ENCODE measurements around the gene FGF12. TPM values are rescaled to one million over a fixed set of nuclear protein-coding genes. Genes with fewer than 3 reads are reported as not detected.

Gene FGF12
- total and polyA plus RNA-seq, 2 donors (not counting 1 experiment from before 2014, with no cell fraction given), result 0.03 TPM; not detected in 1

DNA sequence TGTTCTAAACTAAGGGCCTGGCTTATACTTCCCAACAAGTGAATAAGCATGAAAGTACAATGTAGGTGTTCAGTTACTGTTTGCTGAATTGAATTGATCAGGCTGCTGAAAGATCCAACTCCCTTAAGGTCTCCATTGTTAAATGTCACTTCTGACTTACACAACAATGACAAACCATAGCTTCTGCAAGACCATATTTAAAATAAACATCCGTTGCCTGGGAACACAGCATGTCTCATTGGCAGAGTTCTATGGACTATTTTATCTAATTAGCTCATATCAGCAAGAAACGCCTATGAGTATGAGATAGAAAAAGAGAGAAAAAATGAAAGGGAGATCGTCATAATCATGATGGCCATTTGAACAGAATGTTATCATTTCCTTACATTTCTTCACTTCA is 605.4 kb downstream of the FGF12 start:
- H3K4me3 ChIP-seq (ENCODE audit: control extremely low read depth in 1 of 5, extremely low read depth in 1 of 5, insufficient read depth in 1 of 5, low read depth in 2 of 5, low read length in 4 of 5), result no peak overlapping the region
- H3K36me3 ChIP-seq (replicated peaks in 1 of 2; ENCODE audit: control extremely low read depth in 1 of 2, control insufficient read depth in 1 of 2, extremely low read depth in 1 of 2, insufficient read depth in 2 of 2, low read length in 1 of 2), result no peaks in the 10 kb centered on the region
- intact Hi-C loops (cut with micrococcal nuclease), result no loop called here
- H3K27me3 ChIP-seq (replicated peaks in 1 of 4; ENCODE audit: control extremely low read depth in 1 of 4, control insufficient read depth in 3 of 4, insufficient read depth in 4 of 4, low read length in 3 of 4), result no peaks in the 10 kb centered on the region
- H3K79me2 ChIP-seq (ENCODE audit: control insufficient read depth, insufficient read depth, low read length), result no peaks in the 10 kb centered on the region
- H3K4me1 ChIP-seq (ENCODE audit: control insufficient read depth in 2 of 2, insufficient read depth in 2 of 2, low read length in 2 of 2), result peaks cover 0 to 6% of the 10 kb centered on the region in 2 donors
- H3K27ac ChIP-seq (ENCODE audit: low read length in 2 of 2), result no peak overlapping the region
- ATAC-seq (ENCODE audit: low read depth) (no peak), DNase-seq (no peak)
- no peak overlapping the region for H3K9ac ChIP-seq (ENCODE audit: low read length)
- Mint-ChIP-seq H3K27ac (no peak overlapping the region), H3K4me3 (no peak overlapping the region), H3K9me3 (ENCODE audit: insufficient read depth) (no peaks in the 10 kb centered on the region), H3K27me3 (no peaks in the 10 kb centered on the region), H3K4me1 (peaks cover 12% of the 10 kb centered on the region)
- H4K20me1 ChIP-seq (ENCODE audit: control insufficient read depth, insufficient read depth, low read length, poor library complexity, severe bottlenecking), result no peaks in the 10 kb centered on the region
- ChIA-PET CTCF (no interaction called here), POLR2A (no interaction called here)
- no peak overlapping the region for H2AFZ ChIP-seq (ENCODE audit: insufficient read depth, low read depth, low read length, poor library complexity, severe bottlenecking)
- no peak overlapping the region for H3K4me2 ChIP-seq (replicated peaks; ENCODE audit: low read depth, low read length, poor library complexity, severe bottlenecking)
- no CpG with 5 or more reads among the region's 3 CpGs for WGBS (ENCODE audit: insufficient coverage)
- H3K9me3 ChIP-seq (ENCODE audit: control extremely low read depth in 1 of 3, control insufficient read depth in 2 of 3, insufficient read depth in 1 of 3, low read length in 2 of 3), result no peaks in the 10 kb centered on the region
- no peak for TF ChIP-seq EZH2 (IDR thresholded peaks at IDR 0.05; ENCODE audit: borderline replicate concordance, insufficient read depth, low read depth, low read length, poor library complexity, severe bottlenecking)
- TF ChIP-seq, protein P1, sequence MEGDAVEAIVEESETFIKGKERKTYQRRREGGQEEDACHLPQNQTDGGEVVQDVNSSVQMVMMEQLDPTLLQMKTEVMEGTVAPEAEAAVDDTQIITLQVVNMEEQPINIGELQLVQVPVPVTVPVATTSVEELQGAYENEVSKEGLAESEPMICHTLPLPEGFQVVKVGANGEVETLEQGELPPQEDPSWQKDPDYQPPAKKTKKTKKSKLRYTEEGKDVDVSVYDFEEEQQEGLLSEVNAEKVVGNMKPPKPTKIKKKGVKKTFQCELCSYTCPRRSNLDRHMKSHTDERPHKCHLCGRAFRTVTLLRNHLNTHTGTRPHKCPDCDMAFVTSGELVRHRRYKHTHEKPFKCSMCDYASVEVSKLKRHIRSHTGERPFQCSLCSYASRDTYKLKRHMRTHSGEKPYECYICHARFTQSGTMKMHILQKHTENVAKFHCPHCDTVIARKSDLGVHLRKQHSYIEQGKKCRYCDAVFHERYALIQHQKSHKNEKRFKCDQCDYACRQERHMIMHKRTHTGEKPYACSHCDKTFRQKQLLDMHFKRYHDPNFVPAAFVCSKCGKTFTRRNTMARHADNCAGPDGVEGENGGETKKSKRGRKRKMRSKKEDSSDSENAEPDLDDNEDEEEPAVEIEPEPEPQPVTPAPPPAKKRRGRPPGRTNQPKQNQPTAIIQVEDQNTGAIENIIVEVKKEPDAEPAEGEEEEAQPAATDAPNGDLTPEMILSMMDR (IDR thresholded peaks at IDR 0.05), result no peak

DNA sequence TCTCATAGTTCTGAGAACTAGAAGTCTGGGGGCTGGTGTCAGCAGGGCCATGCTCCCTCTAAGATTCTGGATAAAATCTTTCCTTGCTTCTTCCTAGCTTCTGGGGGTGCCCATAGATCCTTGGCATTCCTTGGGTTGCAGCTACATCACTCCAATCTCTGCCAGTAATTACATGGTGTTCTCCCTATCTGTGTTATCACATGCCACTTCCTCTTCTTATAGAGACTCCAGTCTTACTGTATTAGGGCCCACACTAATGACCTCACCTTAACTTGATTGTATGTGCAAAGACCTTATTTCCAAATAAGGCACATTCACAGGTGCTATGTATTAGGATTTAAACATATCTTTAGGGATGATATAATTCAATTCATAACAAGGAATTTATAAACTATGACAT is 618.5 kb downstream of the FGF12 start:
- Mint-ChIP-seq H3K9me3 (ENCODE audit: insufficient read depth) (no peaks in the 10 kb centered on the region), H3K27ac (no peak overlapping the region), H3K4me3 (no peak overlapping the region), H3K27me3 (no peaks in the 10 kb centered on the region), H3K4me1 (no peaks in the 10 kb centered on the region)
- DNase-seq (no peak), ATAC-seq (ENCODE audit: low read depth) (no peak)
- H3K9me3 ChIP-seq (ENCODE audit: control extremely low read depth in 1 of 3, control insufficient read depth in 2 of 3, insufficient read depth in 1 of 3, low read length in 2 of 3), result peaks cover 0 to 4% (median 0%) of the 10 kb centered on the region in 3 donors
- no peak overlapping the region for H3K27ac ChIP-seq (ENCODE audit: low read length in 2 of 2)
- no peaks in the 10 kb centered on the region for H3K4me1 ChIP-seq (ENCODE audit: control insufficient read depth in 2 of 2, insufficient read depth in 2 of 2, low read length in 2 of 2)
- CTCF ChIA-PET, result no interaction called here
- intact Hi-C loops (cut with micrococcal nuclease), result no loop called here
- H3K9ac ChIP-seq (ENCODE audit: low read length), result no peak overlapping the region
- POLR2A ChIA-PET, result no interaction called here
- TF ChIP-seq EZH2 (IDR thresholded peaks at IDR 0.05; ENCODE audit: borderline replicate concordance, insufficient read depth, low read depth, low read length, poor library complexity, severe bottlenecking), result no peak
- TF ChIP-seq, protein P1 (IDR thresholded peaks at IDR 0.05), result no peak
- no peaks in the 10 kb centered on the region for H3K27me3 ChIP-seq (replicated peaks in 1 of 4; ENCODE audit: control extremely low read depth in 1 of 4, control insufficient read depth in 3 of 4, insufficient read depth in 4 of 4, low read length in 3 of 4)
- no peak overlapping the region for H3K4me2 ChIP-seq (replicated peaks; ENCODE audit: low read depth, low read length, poor library complexity, severe bottlenecking)
- H3K36me3 ChIP-seq (replicated peaks in 1 of 2; ENCODE audit: control extremely low read depth in 1 of 2, control insufficient read depth in 1 of 2, extremely low read depth in 1 of 2, insufficient read depth in 2 of 2, low read length in 1 of 2), result no peaks in the 10 kb centered on the region
- H4K20me1 ChIP-seq (ENCODE audit: control insufficient read depth, insufficient read depth, low read length, poor library complexity, severe bottlenecking), result no peaks in the 10 kb centered on the region
- no peaks in the 10 kb centered on the region for H3K79me2 ChIP-seq (ENCODE audit: control insufficient read depth, insufficient read depth, low read length)
- H2AFZ ChIP-seq (ENCODE audit: insufficient read depth, low read depth, low read length, poor library complexity, severe bottlenecking), result no peak overlapping the region
- no peak overlapping the region for H3K4me3 ChIP-seq (ENCODE audit: control extremely low read depth in 1 of 5, extremely low read depth in 1 of 5, insufficient read depth in 1 of 5, low read depth in 2 of 5, low read length in 4 of 5)
